KMS-11 (cell line): ENCODE measurements around the gene ALMS1.

Experiments used
- H2AFZ ChIP-seq: fragments of 200-600 bp; sonication (generic); 2 replicates; pipeline ENCODE4 v1.6.1; 2016; ENCODE audit warnings: antibody characterized with exemption, mixed run types, low read depth
- H3K27ac ChIP-seq: fragments of 200-600 bp; sonication (generic); 2 replicates; pipeline ENCODE4 v1.6.1; 2016; ENCODE audit warnings: mild to moderate bottlenecking, mixed run types
- H3K27me3 ChIP-seq: fragments of 200-600 bp; sonication (generic); 2 replicates; pipeline ENCODE4 v1.6.1; 2017; ENCODE audit warnings: mild to moderate bottlenecking, low read depth, mixed run types, moderate library complexity; ENCODE audit not compliant: insufficient read depth
- H3K36me3 ChIP-seq: fragments of 200-600 bp; sonication (generic); 2 replicates; pipeline ENCODE4 v1.6.1; 2017; ENCODE audit warnings: mild to moderate bottlenecking, mixed run types; ENCODE audit not compliant: insufficient read depth
- H3K4me1 ChIP-seq: fragments of 200-600 bp; sonication (generic); 2 replicates; pipeline ENCODE4 v1.6.1; 2016; ENCODE audit warnings: mild to moderate bottlenecking, low read depth, mixed run types; ENCODE audit not compliant: poor library complexity, severe bottlenecking
- H3K4me2 ChIP-seq: fragments of 200-600 bp; sonication (generic); 2 replicates; pipeline ENCODE4 v1.7.0; 2016; ENCODE audit warnings: mild to moderate bottlenecking, mixed run types
- H3K4me3 ChIP-seq: fragments of 200-600 bp; sonication (generic); IDR thresholded peaks from 2 replicates; pipeline ENCODE4 v1.6.1; 2017; ENCODE audit warnings: low read depth, low read length, mixed read lengths; ENCODE audit not compliant: insufficient read depth
- H3K79me2 ChIP-seq: fragments of 200-600 bp; sonication (generic); 2 replicates; pipeline ENCODE4 v1.6.1; 2016; ENCODE audit warnings: low read depth, mixed run types; ENCODE audit not compliant: insufficient read depth
- H3K9ac ChIP-seq: fragments of 200-600 bp; sonication (generic); 2 replicates; pipeline ENCODE4 v1.6.1; 2016; ENCODE audit warnings: mild to moderate bottlenecking, mixed run types
- H4K20me1 ChIP-seq: fragments of 200-600 bp; sonication (generic); 2 replicates; pipeline ENCODE4 v1.6.1; 2016; ENCODE audit warnings: mild to moderate bottlenecking, mixed run types; ENCODE audit not compliant: insufficient read depth
- CTCF ChIP-seq: fragments of 200-600 bp; sonication (generic); conservative IDR thresholded peaks from 2 replicates; pipeline ENCODE4 v1.6.1; 2017; ENCODE audit warnings: low read depth, mild to moderate bottlenecking, antibody characterized with exemption, low read length, moderate library complexity, mixed read lengths

The ALMS1 gene

GRCh38 chr2:73373344-73373743 is 12.3 kb upstream of the ALMS1 start:
- H3K9ac ChIP-seq = no peak overlapping the region
- no peak overlapping the region for H2AFZ ChIP-seq
- no peak overlapping the region for H3K4me2 ChIP-seq
- no peak overlapping the region for H3K27ac ChIP-seq
- no peaks in the 10 kb centered on the region for H3K36me3 ChIP-seq
- no peaks in the 10 kb centered on the region for H3K79me2 ChIP-seq
- no peak overlapping the region for H3K4me3 ChIP-seq
- no peaks in the 10 kb centered on the region for H3K27me3 ChIP-seq
- H3K4me1 ChIP-seq = no peaks in the 10 kb centered on the region
- no peaks in the 10 kb centered on the region for H4K20me1 ChIP-seq
- no peak for TF ChIP-seq CTCF

GRCh38 chr2:73374269-73374668 is 11.4 kb upstream of the ALMS1 start:
- TF ChIP-seq CTCF = no peak
- no peaks in the 10 kb centered on the region for H3K79me2 ChIP-seq

GRCh38 chr2:73376681-73377080 is 9.0 kb upstream of the ALMS1 start:
- Histone ChIP-seq H2AFZ (no peak overlapping the region), H3K9ac (no peak overlapping the region), H3K36me3 (no peaks in the 10 kb centered on the region), H3K27ac (no peak overlapping the region), H3K4me2 (no peak overlapping the region), H3K27me3 (no peaks in the 10 kb centered on the region), H4K20me1 (no peaks in the 10 kb centered on the region), H3K79me2 (no peaks in the 10 kb centered on the region), H3K4me1 (no peaks in the 10 kb centered on the region), H3K4me3 (no peak overlapping the region)
- no peak for TF ChIP-seq CTCF

More at GRCh38 chr2:73374269-73374668, 11.4 kb upstream of the ALMS1 start:
- Histone ChIP-seq H3K27ac (no peak overlapping the region), H2AFZ (no peak overlapping the region), H3K9ac (no peak overlapping the region), H3K4me3 (no peak overlapping the region), H3K36me3 (no peaks in the 10 kb centered on the region), H3K4me1 (no peaks in the 10 kb centered on the region), H3K4me2 (no peak overlapping the region), H4K20me1 (no peaks in the 10 kb centered on the region), H3K27me3 (no peaks in the 10 kb centered on the region)

- H4K20me1 ChIP-seq = no peaks in the 10 kb centered on the region
- H3K27ac ChIP-seq = no peak overlapping the region
- H3K4me1 ChIP-seq = peaks cover 22% of the 10 kb centered on the region
- no peaks in the 10 kb centered on the region for H3K36me3 ChIP-seq
- no peaks in the 10 kb centered on the region for H3K27me3 ChIP-seq
- no peak overlapping the region for H3K9ac ChIP-seq
- no peak overlapping the region for H2AFZ ChIP-seq
- no peak overlapping the region for H3K4me2 ChIP-seq
- TF ChIP-seq CTCF = no peak
- H3K4me3 ChIP-seq = no peak overlapping the region
- peaks cover 16% of the 10 kb centered on the region; the same call in 1 of the 2 replicates for H3K79me2 ChIP-seq
Measured at GRCh38 chr2:73383036-73383435, 2.6 kb upstream of the ALMS1 start.
